Endodermal cell (in vitro differentiated cells): ENCODE results near the gene CDH26. TPM values are rescaled to one million over a fixed set of nuclear protein-coding genes. Genes with fewer than 3 reads are reported as not detected.

Experiments used
- DNase-seq: peaks from one replicate; pipeline ENCODE4 v3.0.0-alpha.2; 2017
- H3K27ac ChIP-seq: 2 replicates; pipeline ENCODE4 v1.5.1; 2013; ENCODE audit warnings: mild to moderate bottlenecking, low read depth, low read length, moderate library complexity
- H3K27me3 ChIP-seq: 2 replicates; pipeline ENCODE4 v1.6.1; 2013; ENCODE audit warnings: mild to moderate bottlenecking, low read length, moderate library complexity; ENCODE audit not compliant: insufficient read depth, control insufficient read depth, poor library complexity, severe bottlenecking
- H3K36me3 ChIP-seq: 2 replicates; pipeline ENCODE4 v1.7.0; 2013; ENCODE audit warnings: mild to moderate bottlenecking, low read length, moderate library complexity; ENCODE audit not compliant: control insufficient read depth, insufficient read depth
- H3K4me1 ChIP-seq: one replicate; pipeline ENCODE4 v1.7.0; 2013; ENCODE audit warnings: low read length; ENCODE audit not compliant: control insufficient read depth, insufficient read depth
- H3K4me3 ChIP-seq: 2 replicates; pipeline ENCODE4 v1.5.1; 2013; ENCODE audit warnings: mild to moderate bottlenecking, low read length, moderate library complexity
- H3K9ac ChIP-seq: 2 replicates; pipeline ENCODE4 v1.6.1; 2013; ENCODE audit warnings: mild to moderate bottlenecking, low read length, moderate library complexity; ENCODE audit not compliant: poor library complexity, severe bottlenecking; ENCODE audit errors: extremely low read depth
- H3K9me3 ChIP-seq: 2 replicates; pipeline ENCODE4 v1.6.1; 2013; ENCODE audit warnings: mild to moderate bottlenecking, low read length, moderate library complexity; ENCODE audit not compliant: control insufficient read depth
- H3K27ac Mint-ChIP-seq: 2 replicates; pipeline ENCODE4 v1.8.0; 2020; ENCODE audit warnings: mixed read lengths
- H3K27me3 Mint-ChIP-seq: 2 replicates; pipeline ENCODE4 v1.8.0; 2021; ENCODE audit warnings: mild to moderate bottlenecking, mixed read lengths; ENCODE audit not compliant: insufficient read depth
- H3K36me3 Mint-ChIP-seq: 2 replicates; pipeline ENCODE4 v1.8.0; 2020; ENCODE audit warnings: low read depth, mixed read lengths
- H3K4me1 Mint-ChIP-seq: 2 replicates; pipeline ENCODE4 v1.8.0; 2020; ENCODE audit warnings: mixed read lengths
- H3K4me3 Mint-ChIP-seq: 2 replicates; pipeline ENCODE4 v1.8.0; 2020; ENCODE audit warnings: mild to moderate bottlenecking, moderate library complexity, mixed read lengths
- H3K9me3 Mint-ChIP-seq: 2 replicates; pipeline ENCODE4 v1.8.0; 2020; ENCODE audit warnings: mild to moderate bottlenecking, mixed read lengths
- WGBS, 2 experiments: methylation state at CpG; one replicate each; pipeline versions ENCODE4 v1.1.5 to v1.1.7; 2013; ENCODE audit warnings: missing lambda C conversion rate in 2 of 2, mixed read lengths in 1 of 2; ENCODE audit not compliant: insufficient coverage in 1 of 2, insufficient read length in 1 of 2; 5-methylcytosine and 5-hydroxymethylcytosine counted together
- total RNA-seq, 2 donors: library from RNA; stranded (reverse); fragmentation: NEBNext Ultra II Directional in 1 of 2; extraction: Animal tissue kit (Norgen Biotek cat#: 25700) in 1 of 2; gene quantifications; 2 replicates in 1 of 2; 3 replicates in 1 of 2; pipeline ENCODE4 v1.2.1, GENCODE V29; 2021
- TF ChIP-seq, protein P1 (sequence below): fragments of 200-600 bp; sonication (generic); conservative IDR thresholded peaks from 2 replicates; pipeline ENCODE4 v1.5.0; 2021; ENCODE audit warnings: antibody characterized with exemption, mild to moderate bottlenecking

CDH26 gene
- total RNA-seq, 2 donors from 2014 or later: 0.97 to 2.0 TPM

DNA sequence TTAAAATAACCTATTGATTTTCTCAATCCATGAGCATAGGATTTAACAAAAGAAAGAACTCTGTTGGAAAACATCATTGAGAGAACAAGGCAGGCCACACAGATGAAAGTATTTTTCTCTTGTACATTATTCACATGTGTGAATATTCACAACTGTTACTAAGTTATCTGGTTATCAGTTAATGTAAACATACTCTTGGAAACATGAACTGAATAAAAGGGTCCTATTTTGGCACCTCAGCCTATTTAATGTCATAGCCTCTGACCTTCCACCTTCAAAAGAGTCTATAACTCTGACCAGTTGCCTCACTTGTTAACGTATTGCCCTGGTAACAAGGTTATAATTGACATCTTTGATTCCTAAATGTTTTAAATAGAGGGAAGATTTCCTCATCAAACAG lies 32.9 kb upstream of the CDH26 start:
- Mint-ChIP-seq H3K36me3 (no peaks in the 10 kb centered on the region), H3K9me3 (no peaks in the 10 kb centered on the region), H3K4me3 (no peak overlapping the region), H3K27me3 (no peaks in the 10 kb centered on the region), H3K4me1 (no peaks in the 10 kb centered on the region), H3K27ac (no peak overlapping the region)
- no peak overlapping the region for H3K4me3 ChIP-seq
- H3K27me3 ChIP-seq: no peaks in the 10 kb centered on the region
- no peaks in the 10 kb centered on the region for H3K36me3 ChIP-seq
- no peak overlapping the region for H3K9ac ChIP-seq
- TF ChIP-seq, protein P1, sequence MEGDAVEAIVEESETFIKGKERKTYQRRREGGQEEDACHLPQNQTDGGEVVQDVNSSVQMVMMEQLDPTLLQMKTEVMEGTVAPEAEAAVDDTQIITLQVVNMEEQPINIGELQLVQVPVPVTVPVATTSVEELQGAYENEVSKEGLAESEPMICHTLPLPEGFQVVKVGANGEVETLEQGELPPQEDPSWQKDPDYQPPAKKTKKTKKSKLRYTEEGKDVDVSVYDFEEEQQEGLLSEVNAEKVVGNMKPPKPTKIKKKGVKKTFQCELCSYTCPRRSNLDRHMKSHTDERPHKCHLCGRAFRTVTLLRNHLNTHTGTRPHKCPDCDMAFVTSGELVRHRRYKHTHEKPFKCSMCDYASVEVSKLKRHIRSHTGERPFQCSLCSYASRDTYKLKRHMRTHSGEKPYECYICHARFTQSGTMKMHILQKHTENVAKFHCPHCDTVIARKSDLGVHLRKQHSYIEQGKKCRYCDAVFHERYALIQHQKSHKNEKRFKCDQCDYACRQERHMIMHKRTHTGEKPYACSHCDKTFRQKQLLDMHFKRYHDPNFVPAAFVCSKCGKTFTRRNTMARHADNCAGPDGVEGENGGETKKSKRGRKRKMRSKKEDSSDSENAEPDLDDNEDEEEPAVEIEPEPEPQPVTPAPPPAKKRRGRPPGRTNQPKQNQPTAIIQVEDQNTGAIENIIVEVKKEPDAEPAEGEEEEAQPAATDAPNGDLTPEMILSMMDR: no peak
- DNase-seq: no peak
- no peaks in the 10 kb centered on the region for H3K9me3 ChIP-seq
- H3K27ac ChIP-seq: no peak overlapping the region
- peaks cover 7% of the 10 kb centered on the region for H3K4me1 ChIP-seq
- 89% methylated on average over 1 of the region's 1 CpG; no CpG with 5 or more reads in 1 of the 2 experiments for WGBS, 2 experiments

GRCh38 chr20:59925899-59926298 lies 32.3 kb upstream of the CDH26 start:
- H3K4me1 ChIP-seq: peaks cover 7% of the 10 kb centered on the region
- no peaks in the 10 kb centered on the region for H3K36me3 Mint-ChIP-seq
- H3K9me3 Mint-ChIP-seq: no peaks in the 10 kb centered on the region
- no peak overlapping the region for H3K27ac Mint-ChIP-seq
- no peak overlapping the region for H3K27ac ChIP-seq
- H3K27me3 Mint-ChIP-seq: no peaks in the 10 kb centered on the region
- H3K4me3 ChIP-seq: no peak overlapping the region
- no peaks in the 10 kb centered on the region for H3K27me3 ChIP-seq
- TF ChIP-seq, protein P1: no peak
- DNase-seq: no peak
- H3K4me3 Mint-ChIP-seq: no peak overlapping the region
- no peaks in the 10 kb centered on the region for H3K9me3 ChIP-seq
- no peaks in the 10 kb centered on the region for H3K36me3 ChIP-seq
- no peak overlapping the region for H3K9ac ChIP-seq
- H3K4me1 Mint-ChIP-seq: no peaks in the 10 kb centered on the region

DNA sequence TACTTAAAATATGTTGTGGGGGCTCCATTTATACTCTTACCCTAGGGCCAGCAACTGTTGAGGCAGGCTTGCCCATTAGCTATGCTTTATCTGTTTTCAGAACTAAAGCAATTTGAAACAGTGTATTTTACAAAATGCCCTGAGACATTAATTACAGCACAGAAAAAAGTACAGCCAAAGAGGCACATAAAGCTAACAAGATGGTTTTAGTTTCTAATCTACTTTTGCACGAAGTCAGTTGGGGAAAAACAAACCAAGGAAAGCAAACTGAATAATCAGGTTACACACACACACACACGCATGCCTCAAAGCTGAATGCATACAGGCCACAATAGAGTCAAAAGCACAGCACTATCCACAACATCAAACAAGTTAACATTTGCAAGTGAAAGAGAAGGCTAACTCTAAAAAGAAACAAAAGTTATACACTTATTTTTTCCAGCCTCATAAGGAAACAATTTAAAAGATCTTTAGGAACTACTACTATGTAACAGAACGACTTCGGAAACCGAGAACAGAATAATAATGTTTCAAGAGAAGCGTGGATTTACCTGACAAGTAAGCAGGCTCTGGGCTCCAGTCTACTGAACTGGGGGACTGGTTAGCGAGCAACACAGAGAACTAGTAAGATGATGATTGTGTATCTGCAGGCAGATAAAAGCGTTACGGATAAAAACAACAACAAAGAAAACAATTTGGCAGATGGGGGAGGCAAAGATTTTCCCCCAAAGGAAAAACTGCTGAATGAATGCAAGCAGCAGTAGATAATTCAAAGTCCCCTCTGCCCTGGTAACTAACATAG lies 26.5 kb upstream of the CDH26 start:
- TF ChIP-seq, protein P1: no peak
- no peaks in the 10 kb centered on the region for H3K4me1 ChIP-seq
- H3K9me3 ChIP-seq: no peaks in the 10 kb centered on the region
- no peak overlapping the region for H3K27ac ChIP-seq
- Mint-ChIP-seq H3K4me1 (peaks cover 2% of the 10 kb centered on the region), H3K27ac (no peak overlapping the region), H3K36me3 (no peaks in the 10 kb centered on the region), H3K27me3 (peaks cover 29% of the 10 kb centered on the region), H3K4me3 (no peak overlapping the region), H3K9me3 (peaks cover 3% of the 10 kb centered on the region)
- no peaks in the 10 kb centered on the region for H3K36me3 ChIP-seq
- H3K4me3 ChIP-seq: no peak overlapping the region
- no peaks in the 10 kb centered on the region for H3K27me3 ChIP-seq
- no peak overlapping the region for H3K9ac ChIP-seq
- DNase-seq: no peak
- 64 to 76% methylated on average over 6 to 9 of the region's 9 CpGs for WGBS, 2 experiments
